Panc1 (cell line): ENCODE data around the gene IFIT5.
"Not testable (repeated sequence)": the region's sequence is repeated elsewhere in the genome, so short reads cannot be mapped to it uniquely, and the experiment has no call there.

Experiments used
- POLR2AphosphoS5 ChIP-seq: IDR thresholded peaks from 2 replicates; pipeline ENCODE4 v1.6.1; 2012; ENCODE audit warnings: mild to moderate bottlenecking, low read depth, low read length, moderate library complexity
- SIN3A ChIP-seq: IDR thresholded peaks from 2 replicates; pipeline ENCODE4 v1.6.1; 2012; ENCODE audit warnings: low read depth, mild to moderate bottlenecking, low read length, moderate library complexity, borderline replicate concordance; ENCODE audit not compliant: insufficient read depth
- TCF7L2 ChIP-seq: IDR thresholded peaks from 2 replicates; pipeline ENCODE4 v1.6.1; 2011; ENCODE audit warnings: mild to moderate bottlenecking, low read depth, low read length, inconsistent platforms
- TF ChIP-seq, protein P1 (sequence below): fragments of 450-650 bp; IDR thresholded peaks from 2 replicates; pipeline ENCODE4 v1.5.1; 2017; ENCODE audit warnings: mild to moderate bottlenecking
- TF ChIP-seq, protein P2 (sequence below), 2 experiments: IDR thresholded peaks; 2 replicates each; pipeline ENCODE4 v1.6.1; 2011 to 2012; ENCODE audit warnings: low read depth in 2 of 2, control low read depth in 1 of 2, low read length in 1 of 2, mild to moderate bottlenecking in 1 of 2, moderate library complexity in 1 of 2; ENCODE audit not compliant: insufficient read depth in 1 of 2

DNA sequence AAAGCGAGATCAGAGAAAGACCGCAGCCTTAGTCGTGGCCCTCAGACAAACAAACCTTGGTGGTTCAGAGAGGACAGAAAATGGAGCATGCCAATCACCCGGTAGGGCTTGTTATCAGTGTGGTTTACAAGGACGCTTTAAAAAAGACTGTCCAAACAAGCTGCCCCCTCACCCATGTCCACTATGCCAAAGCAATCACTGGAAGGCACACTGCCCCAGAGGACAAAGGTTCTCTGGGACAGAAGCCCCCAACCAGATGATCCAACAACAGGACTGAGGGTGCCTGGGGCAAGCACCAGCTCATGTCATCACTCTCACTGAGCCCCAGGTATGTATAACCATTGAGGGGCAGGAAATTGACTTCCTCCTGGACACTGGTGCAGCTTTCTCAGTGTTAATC, 5.1 kb upstream of the IFIT5 start:
- TF ChIP-seq, protein P1, sequence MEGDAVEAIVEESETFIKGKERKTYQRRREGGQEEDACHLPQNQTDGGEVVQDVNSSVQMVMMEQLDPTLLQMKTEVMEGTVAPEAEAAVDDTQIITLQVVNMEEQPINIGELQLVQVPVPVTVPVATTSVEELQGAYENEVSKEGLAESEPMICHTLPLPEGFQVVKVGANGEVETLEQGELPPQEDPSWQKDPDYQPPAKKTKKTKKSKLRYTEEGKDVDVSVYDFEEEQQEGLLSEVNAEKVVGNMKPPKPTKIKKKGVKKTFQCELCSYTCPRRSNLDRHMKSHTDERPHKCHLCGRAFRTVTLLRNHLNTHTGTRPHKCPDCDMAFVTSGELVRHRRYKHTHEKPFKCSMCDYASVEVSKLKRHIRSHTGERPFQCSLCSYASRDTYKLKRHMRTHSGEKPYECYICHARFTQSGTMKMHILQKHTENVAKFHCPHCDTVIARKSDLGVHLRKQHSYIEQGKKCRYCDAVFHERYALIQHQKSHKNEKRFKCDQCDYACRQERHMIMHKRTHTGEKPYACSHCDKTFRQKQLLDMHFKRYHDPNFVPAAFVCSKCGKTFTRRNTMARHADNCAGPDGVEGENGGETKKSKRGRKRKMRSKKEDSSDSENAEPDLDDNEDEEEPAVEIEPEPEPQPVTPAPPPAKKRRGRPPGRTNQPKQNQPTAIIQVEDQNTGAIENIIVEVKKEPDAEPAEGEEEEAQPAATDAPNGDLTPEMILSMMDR: not testable (repeated sequence)
- TF ChIP-seq, protein P2, sequence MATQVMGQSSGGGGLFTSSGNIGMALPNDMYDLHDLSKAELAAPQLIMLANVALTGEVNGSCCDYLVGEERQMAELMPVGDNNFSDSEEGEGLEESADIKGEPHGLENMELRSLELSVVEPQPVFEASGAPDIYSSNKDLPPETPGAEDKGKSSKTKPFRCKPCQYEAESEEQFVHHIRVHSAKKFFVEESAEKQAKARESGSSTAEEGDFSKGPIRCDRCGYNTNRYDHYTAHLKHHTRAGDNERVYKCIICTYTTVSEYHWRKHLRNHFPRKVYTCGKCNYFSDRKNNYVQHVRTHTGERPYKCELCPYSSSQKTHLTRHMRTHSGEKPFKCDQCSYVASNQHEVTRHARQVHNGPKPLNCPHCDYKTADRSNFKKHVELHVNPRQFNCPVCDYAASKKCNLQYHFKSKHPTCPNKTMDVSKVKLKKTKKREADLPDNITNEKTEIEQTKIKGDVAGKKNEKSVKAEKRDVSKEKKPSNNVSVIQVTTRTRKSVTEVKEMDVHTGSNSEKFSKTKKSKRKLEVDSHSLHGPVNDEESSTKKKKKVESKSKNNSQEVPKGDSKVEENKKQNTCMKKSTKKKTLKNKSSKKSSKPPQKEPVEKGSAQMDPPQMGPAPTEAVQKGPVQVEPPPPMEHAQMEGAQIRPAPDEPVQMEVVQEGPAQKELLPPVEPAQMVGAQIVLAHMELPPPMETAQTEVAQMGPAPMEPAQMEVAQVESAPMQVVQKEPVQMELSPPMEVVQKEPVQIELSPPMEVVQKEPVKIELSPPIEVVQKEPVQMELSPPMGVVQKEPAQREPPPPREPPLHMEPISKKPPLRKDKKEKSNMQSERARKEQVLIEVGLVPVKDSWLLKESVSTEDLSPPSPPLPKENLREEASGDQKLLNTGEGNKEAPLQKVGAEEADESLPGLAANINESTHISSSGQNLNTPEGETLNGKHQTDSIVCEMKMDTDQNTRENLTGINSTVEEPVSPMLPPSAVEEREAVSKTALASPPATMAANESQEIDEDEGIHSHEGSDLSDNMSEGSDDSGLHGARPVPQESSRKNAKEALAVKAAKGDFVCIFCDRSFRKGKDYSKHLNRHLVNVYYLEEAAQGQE (IDR thresholded peaks at IDR 0.05; ENCODE audit: insufficient read depth in 1 of 2, low read depth in 2 of 2, low read length in 1 of 2): not testable (repeated sequence)
- TF ChIP-seq SIN3A, POLR2AphosphoS5, TCF7L2: not testable (repeated sequence)
